ENCODE data around the gene PAPLN.

DNA sequence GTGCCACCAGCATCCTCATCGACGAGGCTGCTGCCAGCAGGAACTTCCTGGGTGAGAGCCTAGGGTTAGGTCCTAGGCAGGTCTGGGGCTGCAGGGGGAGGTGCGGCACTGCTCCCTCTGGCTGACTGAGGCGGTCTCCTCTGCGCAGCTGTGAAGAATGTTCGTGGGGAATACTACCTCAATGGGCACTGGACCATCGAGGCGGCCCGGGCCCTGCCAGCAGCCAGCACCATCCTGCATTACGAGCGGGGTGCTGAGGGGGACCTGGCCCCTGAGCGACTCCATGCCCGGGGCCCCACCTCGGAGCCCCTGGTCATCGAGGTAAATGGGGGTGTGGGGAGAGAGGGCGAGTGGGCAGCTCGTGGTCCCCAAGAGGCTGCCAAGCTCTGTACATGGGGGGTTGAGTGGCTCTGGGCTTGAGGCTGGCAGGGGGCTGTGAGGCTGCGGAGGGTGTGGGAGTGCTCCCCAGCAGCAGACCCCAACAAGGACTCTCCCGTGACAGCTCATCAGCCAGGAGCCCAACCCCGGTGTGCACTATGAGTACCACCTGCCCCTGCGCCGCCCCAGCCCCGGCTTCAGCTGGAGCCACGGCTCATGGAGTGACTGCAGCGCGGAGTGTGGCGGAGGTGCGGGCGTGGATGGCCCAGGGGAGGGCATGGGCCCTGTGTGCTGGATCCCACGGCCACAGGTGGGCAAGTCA is 14.4 kb downstream of the PAPLN start:
- TF ChIP-seq, protein P1, sequence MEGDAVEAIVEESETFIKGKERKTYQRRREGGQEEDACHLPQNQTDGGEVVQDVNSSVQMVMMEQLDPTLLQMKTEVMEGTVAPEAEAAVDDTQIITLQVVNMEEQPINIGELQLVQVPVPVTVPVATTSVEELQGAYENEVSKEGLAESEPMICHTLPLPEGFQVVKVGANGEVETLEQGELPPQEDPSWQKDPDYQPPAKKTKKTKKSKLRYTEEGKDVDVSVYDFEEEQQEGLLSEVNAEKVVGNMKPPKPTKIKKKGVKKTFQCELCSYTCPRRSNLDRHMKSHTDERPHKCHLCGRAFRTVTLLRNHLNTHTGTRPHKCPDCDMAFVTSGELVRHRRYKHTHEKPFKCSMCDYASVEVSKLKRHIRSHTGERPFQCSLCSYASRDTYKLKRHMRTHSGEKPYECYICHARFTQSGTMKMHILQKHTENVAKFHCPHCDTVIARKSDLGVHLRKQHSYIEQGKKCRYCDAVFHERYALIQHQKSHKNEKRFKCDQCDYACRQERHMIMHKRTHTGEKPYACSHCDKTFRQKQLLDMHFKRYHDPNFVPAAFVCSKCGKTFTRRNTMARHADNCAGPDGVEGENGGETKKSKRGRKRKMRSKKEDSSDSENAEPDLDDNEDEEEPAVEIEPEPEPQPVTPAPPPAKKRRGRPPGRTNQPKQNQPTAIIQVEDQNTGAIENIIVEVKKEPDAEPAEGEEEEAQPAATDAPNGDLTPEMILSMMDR (conservative IDR thresholded peaks at IDR 0.05): no peak
- no peak for TF ChIP-seq ZFX (IDR thresholded peaks at IDR 0.05)

All from C4-2B (cell line).